ENCODE data around the gene GSN. TPM values are rescaled to one million over a fixed set of nuclear protein-coding genes. Genes with fewer than 3 reads are reported as not detected.

GSN gene
- total RNA-seq, 1 experiment from 2014 or later: 207 TPM

- no peak for DNase-seq (ENCODE audit: low read depth)
These were observed 21.0 kb upstream of the GSN start for GRCh38 chr9:121246821-121247561.

- DNase-seq (ENCODE audit: low read depth): no peak
These were observed 18.4 kb upstream of the GSN start for GRCh38 chr9:121249563-121249962.

GRCh38 chr9:121252104-121252851, 15.7 kb upstream of the GSN start:
- no peak for DNase-seq (ENCODE audit: low read depth)

GRCh38 chr9:121253162-121253561, 14.8 kb upstream of the GSN start:
- DNase-seq (ENCODE audit: low read depth): no peak

DNA sequence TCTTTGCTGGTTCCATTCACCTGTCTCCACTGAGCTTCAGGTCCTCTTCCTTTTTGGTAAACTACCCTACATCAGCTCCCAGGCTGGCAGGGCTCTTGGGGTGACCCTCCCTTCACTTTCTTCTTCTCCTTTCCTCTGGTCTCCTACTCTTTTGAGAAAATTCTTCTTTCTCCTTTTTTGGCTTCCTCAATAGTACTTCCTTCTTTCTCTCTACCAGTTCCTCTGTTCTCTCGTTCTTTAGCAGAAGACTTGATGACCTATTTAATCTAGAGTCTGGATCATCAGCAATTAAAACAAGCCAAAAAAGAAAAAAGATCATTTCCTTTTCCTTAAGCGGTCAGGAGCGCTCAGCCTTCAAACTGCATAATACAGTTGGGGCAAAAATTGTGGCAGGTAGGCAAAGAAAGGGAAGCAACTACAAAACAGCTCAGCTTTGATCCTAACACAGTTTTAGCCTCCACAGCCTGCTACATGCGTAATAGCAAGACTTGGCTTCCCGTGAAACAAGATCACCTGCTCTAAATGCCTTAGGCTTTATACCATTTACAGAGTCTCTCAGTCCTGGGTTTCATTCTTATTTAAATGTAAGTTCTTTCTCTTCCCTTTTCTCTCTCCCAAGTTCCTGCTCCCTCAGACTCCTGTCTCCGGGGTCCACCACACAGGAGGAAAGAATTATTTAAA, 14.0 kb upstream of the GSN start:
- no peak for DNase-seq (ENCODE audit: low read depth)

- DNase-seq (ENCODE audit: low read depth): no peak
These were observed 8.5 kb upstream of the GSN start for GRCh38 chr9:121259498-121259897.

DNA sequence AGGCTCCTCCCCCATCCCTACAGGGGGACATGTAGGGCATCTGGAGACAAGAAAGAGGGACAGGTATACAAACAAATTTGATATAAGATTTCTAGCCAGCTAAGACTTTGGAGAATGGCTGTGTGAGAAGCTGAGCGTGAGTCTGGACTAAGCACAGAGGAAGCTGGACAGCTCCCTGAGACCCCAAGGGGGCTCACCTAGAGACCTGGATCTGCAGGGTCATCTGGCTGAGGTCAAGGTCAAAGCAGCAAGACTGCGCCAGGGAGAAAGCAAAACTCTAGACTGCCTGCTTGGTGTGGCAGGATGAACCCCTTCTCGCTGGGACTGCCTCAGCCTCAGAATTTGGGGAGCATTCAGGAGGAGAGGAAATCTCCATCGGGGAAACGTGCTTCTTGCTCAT, 8.0 kb upstream of the GSN start:
- no peak for DNase-seq (ENCODE audit: low read depth)

DNA sequence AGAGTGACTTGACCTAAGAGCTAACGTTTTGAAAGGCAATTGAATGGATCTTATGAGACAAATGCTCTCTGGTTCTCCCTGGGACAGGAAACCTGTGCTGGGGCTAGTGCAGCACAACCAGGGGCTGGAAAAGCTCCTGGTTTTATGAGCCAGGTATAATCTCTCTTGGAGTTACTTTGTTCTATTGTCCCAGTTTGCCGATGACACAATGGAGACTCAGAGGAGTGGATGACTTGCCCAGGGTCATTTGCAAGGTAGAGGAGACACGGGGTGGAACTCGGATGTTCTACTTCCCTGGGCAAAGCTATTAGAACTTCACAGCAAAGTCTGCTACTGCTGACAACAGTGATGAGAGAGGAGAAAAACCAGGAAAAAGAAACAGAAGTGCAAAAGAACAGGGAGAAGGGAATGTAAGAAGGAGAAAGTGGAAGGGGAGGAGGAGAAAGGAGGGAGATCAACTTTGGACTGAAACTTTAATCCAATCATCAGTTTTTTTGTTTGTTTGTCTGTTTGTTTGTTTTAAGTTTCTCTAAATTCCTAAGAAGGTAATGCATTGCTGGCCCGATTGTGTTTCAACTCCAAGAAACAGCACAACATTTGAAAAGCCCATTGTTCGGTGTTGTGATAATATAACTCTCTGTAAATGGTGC, 7.4 kb upstream of the GSN start:
- DNase-seq (ENCODE audit: low read depth): no peak

DNA sequence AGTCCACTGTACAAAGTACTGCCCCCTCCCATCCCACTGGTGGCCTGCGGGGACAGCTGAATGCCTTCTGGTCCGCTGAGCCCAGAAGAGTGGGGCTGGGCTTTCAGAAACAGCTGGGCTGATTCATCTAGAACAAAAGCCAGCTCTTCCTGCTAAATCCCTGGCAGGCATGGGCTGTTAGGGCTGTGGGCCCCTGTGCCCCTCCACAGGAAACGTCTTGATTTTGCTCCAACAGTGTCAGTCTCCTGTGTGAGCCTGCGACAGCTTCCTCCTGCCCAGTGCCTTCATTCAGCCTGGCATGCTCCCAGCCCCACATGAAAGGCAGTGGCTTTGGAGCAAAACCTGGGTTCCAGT, 6.9 kb upstream of the GSN start:
- peak; percentile 69 for DNase-seq (ENCODE audit: low read depth)

- DNase-seq (ENCODE audit: low read depth): no peak
These were observed 6.2 kb upstream of the GSN start for GRCh38 chr9:121261755-121262154.

DNA sequence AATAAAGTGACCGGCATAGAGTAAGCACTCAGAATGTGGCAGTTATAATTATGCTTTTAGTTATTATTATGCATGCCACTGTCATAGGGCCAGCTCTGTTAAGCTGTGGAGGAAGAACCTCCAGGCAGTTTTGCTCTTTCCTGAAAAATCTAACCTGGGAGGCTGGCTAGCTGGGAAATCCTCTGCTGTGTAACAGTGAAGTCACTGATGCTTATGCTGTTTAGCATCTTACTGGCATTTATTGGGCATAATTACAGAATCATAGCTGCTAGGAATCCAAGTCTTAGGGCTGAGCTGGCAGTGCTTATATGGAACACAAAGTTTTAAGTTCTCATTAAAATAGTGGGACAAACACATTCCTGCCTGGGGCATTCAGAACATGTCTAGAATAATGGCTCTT, 5.5 kb upstream of the GSN start:
- DNase-seq (ENCODE audit: low read depth): no peak

DNA sequence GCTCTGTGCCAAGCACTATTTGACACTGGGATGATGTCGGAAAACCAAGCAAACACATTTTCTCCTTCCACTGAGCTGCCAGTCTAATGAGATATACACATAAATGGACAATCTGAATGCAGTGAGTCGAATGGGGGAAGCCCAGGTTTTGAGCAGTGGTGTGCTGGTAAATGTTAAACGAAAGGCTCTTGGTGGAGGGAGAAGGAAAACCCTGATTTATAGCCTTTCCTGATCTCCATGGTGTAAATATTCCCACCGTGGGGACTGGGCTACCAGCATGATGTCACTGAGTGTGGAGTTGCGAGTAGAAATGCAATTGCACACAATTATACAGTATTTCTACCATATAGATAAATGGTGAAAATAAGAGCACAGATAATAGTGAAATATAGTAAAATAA, 5.0 kb upstream of the GSN start:
- no peak for DNase-seq (ENCODE audit: low read depth)

DNA sequence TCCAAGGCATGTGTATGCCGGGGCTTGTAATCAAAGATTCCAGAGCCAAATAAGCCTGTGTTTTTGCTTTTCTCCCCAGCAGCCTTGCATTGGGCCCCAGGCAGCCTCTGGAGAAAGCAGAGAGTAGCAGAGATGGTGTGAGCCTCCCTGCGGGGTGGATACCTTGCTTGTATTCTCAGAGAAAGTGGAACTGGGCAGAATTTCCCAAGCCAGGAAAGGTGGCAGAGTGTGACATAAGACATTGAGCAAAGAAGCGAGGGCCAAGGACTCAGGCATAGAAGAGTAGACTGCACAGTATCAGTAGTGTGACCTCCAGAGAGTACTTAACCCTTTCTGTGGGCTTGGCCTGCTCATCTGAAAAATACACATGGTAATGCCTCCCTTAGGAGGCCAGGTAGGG, 1.6 kb upstream of the GSN start:
- DNase-seq (ENCODE audit: low read depth): no peak

DNA sequence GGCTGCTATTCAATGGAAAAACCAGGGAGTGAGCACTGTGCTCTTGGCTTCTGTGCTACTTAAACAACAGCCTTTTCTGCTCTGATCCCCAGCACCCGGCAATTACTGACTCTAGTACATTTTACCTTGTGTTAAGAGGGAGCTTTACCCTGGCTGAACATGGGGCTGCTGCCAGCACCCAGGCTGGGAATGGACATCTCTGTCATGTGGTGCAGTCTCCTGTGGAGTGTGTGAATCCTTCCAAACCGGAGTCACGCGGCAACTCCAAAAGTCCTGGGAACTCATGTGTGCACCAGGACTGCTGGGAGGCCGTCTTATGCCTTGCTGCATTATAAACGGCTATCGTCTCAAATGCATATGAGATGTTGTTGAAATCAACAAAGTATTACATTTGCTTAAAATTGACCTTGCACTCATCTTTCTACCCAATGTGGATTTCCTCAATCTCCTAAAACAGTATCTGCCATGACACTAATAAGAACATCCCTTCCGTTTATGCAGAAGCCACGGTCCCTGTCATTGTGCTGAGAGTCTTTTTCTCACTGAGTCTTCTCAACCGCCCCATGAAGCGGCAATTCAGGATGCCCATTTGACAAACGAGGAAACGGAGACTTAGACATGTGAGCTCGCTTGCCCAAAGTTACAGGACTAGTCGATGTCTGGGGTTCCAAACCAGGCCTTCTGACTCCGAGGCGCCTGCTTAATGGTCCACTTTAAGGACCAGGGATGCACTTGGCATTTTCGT, 884 bp upstream of the GSN start:
- DNase-seq (ENCODE audit: low read depth): no peak

DNA sequence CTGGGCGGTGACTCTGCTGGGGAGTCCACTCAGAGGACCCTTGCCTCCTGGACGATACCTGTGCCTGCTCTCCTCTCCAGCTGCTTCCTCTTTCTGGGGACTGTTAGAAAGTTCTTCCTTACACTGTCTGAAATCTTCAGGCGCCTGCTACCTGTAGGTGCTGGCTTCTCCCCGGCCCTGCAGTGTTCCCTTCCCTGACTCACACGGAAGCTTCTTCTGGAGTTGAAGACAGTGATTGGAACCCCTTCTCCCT, 562 bp downstream of the GSN start:
- DNase-seq (ENCODE audit: low read depth): peak; percentile 44

GRCh38 chr9:121268851-121269641, 1.1 kb downstream of the GSN start:
- DNase-seq (ENCODE audit: low read depth): peak; percentile 55

DNA sequence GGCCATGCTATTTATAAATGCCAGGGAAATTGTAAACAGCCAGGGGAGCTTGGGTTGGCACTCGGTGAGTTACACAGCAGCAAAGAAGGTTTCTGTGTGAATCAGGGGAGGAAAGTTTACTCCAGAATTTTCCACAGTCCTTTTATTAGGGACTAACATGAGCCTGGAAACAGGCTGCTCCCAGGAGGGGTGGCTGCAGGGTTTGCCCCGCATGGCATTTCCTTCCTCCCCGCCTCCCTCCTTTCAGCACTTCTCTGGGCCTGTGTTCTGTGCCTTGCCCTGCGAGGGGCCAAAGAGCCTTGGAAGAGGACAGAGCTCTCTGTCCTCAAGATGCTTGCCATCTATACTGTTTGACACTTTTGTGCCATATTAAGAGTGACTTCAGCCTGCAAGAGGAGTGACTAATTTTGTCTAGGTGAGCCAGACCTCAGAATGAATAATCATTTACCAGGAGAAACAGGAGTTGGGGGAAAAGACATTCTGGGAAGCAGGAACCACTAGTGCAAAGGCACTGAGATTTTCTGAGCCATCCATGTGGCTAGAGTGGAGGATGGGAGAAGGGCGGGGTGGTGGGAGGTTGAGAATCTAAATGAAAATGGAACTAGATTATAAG, 1.8 kb downstream of the GSN start:
- peak; percentile 63 for DNase-seq (ENCODE audit: low read depth)

DNA sequence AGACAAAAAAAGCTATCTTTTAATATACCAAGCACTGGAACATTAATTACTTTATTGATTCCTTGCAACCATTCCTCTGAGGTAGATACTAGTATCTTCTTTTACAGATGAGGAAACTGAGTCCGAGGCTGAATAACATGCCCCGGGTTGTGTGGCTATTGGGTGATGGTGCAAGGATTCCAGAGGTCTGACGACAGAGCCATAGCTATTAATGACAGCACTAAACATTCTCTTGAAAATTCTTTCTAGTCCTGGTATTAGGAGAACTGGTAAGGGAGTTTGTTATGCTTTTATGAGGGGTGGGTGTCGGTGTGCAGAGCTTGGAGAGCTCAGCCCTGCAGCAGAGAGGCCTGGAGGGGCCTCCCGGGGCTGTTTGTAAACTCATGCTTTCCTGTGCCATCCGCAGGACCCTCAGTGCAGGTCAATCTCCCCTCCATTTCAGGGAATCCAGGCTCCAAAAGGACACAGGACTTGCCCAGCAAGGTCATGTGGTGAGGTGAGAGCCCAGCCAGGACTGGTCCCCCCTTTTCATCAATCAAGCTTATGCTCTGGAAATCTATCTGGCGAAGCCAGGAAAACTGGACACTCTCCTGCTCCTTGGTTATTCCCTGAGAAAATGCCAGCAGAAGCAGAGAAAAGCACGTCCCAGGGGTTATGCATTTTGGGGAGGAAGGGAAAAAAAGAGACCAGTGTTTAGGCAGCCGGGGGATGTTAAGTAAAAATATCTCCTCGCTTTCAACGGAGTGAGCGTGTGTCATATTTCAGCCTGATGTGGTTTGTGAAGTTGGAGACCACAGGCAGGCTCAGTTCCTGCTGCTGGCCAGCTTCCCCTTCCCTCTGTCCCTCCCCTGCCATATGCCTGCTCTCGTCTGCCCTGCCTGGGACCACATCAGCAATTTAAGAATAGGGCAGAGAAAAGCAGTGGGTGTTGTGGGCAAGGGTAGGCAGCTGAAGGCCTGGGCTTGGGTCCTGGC, 3.7 kb downstream of the GSN start:
- DNase-seq (ENCODE audit: low read depth): peak; percentile 86

- no peak for DNase-seq (ENCODE audit: low read depth)
These were observed 4.5 kb downstream of the GSN start for GRCh38 chr9:121272401-121272948.
